ENCODE results near the gene ATG4C. TPM values are rescaled to one million over a fixed set of nuclear protein-coding genes. Genes with fewer than 3 reads are reported as not detected.
"Not testable (repeated sequence)": the region's sequence is repeated elsewhere in the genome, so short reads cannot be mapped to it uniquely, and the experiment has no call there.

The ATG4C gene
- total RNA-seq, 1 donor from 2014 or later: 7.8 TPM

- no peaks in the 10 kb centered on the region for H3K36me3 ChIP-seq (ENCODE audit: control insufficient read depth in 3 of 3, insufficient read depth in 3 of 3, low read length in 3 of 3)
These were observed 8.8 kb upstream of the ATG4C start for GRCh38 chr1:62774971-62775595.

DNA sequence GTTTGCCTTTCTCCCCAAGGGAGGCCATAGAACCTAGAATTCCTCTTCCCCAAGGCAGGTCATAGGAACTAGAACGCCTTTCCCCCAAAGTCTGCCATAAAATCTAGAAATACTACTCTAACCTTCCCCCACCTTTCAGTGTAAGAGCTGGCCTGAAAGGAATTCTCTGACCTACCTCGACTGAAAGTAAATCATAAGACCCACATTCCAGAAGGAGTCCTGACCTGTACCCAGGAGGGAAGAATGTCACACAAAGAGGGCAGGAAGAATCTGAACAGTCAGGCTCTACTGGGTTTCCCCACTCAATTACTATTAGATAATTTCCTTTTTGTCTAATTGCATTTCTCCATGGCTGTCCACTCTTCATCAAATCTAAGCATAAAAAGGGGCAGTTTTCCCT, 5.7 kb upstream of the ATG4C start:
- Histone ChIP-seq H3K27ac (ENCODE audit: low read depth, low read length) (no peak overlapping the region), H3K4me1 (ENCODE audit: control insufficient read depth in 3 of 3, insufficient read depth in 3 of 3, low read length in 3 of 3) (no peaks in the 10 kb centered on the region), H3K27me3 (ENCODE audit: control insufficient read depth in 3 of 3, insufficient read depth in 3 of 3, low read length in 3 of 3) (no peaks in the 10 kb centered on the region)

More at GRCh38 chr1:62774971-62775595, 8.8 kb upstream of the ATG4C start:
- Histone ChIP-seq H3K9me3 (ENCODE audit: control insufficient read depth in 3 of 3, low read length in 3 of 3) (no peaks in the 10 kb centered on the region), H3K4me1 (ENCODE audit: control insufficient read depth in 3 of 3, insufficient read depth in 3 of 3, low read length in 3 of 3) (no peaks in the 10 kb centered on the region), H3K9ac (ENCODE audit: low read depth in 1 of 3, low read length in 3 of 3) (no peak overlapping the region), H3K27me3 (ENCODE audit: control insufficient read depth in 3 of 3, insufficient read depth in 3 of 3, low read length in 3 of 3) (no peaks in the 10 kb centered on the region), H3K4me3 (ENCODE audit: low read length in 3 of 3) (no peak overlapping the region), H3K27ac (ENCODE audit: low read depth, low read length) (no peak overlapping the region)

DNA sequence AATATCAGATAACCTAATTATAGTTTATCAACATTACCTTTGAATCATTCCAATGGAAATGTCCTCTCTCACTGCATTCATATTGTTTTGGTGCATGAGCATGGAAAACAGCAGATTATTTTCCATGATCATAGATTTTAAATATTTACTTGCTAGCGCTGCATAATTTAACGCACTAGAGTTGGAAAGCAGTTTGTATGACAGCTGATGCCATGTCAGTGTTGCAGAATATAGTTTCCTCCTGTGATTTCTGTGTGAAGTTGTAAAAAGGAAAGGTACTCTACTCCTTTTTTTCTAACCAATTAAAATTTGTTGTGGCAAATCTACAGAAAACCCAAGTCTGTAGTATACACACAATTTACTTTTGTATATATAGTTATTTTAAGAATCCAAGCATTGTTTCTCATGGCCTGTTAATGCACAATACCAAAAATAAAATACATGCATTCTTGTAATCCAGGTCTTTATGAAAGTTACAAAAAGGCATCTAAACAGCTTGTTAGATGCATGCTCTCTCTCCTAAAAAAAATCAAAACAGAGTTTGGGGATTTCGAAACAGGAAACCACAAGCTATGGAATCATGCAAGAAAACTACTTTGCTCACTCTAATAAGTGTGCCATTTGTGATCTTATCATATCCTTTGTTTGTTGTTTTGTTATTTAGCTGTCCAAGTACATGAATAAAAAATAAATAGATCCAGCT, 1.9 kb upstream of the ATG4C start:
- Histone ChIP-seq H3K9ac (ENCODE audit: low read depth in 1 of 3, low read length in 3 of 3) (no peak overlapping the region), H3K4me3 (ENCODE audit: low read length in 3 of 3) (no peak overlapping the region), H3K27ac (ENCODE audit: low read depth, low read length) (no peak overlapping the region), H3K27me3 (ENCODE audit: control insufficient read depth in 3 of 3, insufficient read depth in 3 of 3, low read length in 3 of 3) (no peaks in the 10 kb centered on the region), H3K4me1 (ENCODE audit: control insufficient read depth in 3 of 3, insufficient read depth in 3 of 3, low read length in 3 of 3) (peaks cover 0 to 7% (median 0%) of the 10 kb centered on the region in 3 donors), H3K36me3 (ENCODE audit: control insufficient read depth in 3 of 3, insufficient read depth in 3 of 3, low read length in 3 of 3) (no peaks in the 10 kb centered on the region), H3K9me3 (ENCODE audit: control insufficient read depth in 3 of 3, low read length in 3 of 3) (no peaks in the 10 kb centered on the region)

More for the DNA sequence above, 5.7 kb upstream of the ATG4C start:
- H3K4me3 ChIP-seq (ENCODE audit: low read length in 3 of 3): no peak overlapping the region
- no peaks in the 10 kb centered on the region for H3K9me3 ChIP-seq (ENCODE audit: control insufficient read depth in 3 of 3, low read length in 3 of 3)
- no peak overlapping the region for H3K9ac ChIP-seq (ENCODE audit: low read depth in 1 of 3, low read length in 3 of 3)
- no peaks in the 10 kb centered on the region for H3K36me3 ChIP-seq (ENCODE audit: control insufficient read depth in 3 of 3, insufficient read depth in 3 of 3, low read length in 3 of 3)

DNA sequence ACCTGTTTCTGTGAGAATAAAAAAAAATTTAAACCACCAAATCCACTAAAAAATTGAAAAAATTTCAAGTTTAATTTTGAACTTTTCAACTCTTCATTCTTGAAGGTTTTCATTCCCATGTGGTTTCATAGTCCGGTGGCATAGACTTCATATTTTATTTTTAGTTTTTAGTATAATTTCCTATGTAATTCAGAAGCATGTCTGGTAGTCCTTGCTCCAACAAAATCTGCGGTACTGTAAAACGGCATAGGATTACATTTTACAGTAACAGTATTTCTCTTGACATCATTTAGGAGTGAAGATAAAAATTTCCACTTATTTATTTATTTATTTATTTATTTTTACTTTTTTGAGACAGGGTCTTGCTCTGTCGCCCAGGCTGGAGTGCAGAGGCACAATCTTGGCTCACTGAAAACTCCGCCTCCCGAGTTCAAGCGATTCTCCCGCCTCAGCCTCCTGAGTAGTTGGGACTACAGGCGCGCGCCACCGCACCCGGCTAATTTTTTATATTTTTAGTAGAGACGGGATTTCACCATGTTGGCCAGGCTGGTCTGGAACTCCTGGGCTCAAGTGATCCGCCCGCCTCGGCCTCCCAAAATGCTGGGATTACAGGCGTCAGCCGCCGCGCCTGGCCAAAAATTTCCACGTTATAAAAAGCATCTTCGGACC, 1.3 kb upstream of the ATG4C start:
- not testable (repeated sequence) for H3K36me3 ChIP-seq (ENCODE audit: control insufficient read depth in 3 of 3, insufficient read depth in 3 of 3, low read length in 3 of 3); H3K27me3 ChIP-seq (ENCODE audit: control insufficient read depth in 3 of 3, insufficient read depth in 3 of 3, low read length in 3 of 3); H3K9me3 ChIP-seq (ENCODE audit: control insufficient read depth in 3 of 3, low read length in 3 of 3); H3K4me1 ChIP-seq (ENCODE audit: control insufficient read depth in 3 of 3, insufficient read depth in 3 of 3, low read length in 3 of 3); H3K9ac ChIP-seq (ENCODE audit: low read depth in 1 of 3, low read length in 3 of 3); H3K27ac ChIP-seq (ENCODE audit: low read depth, low read length); H3K4me3 ChIP-seq (ENCODE audit: low read length in 3 of 3)

DNA sequence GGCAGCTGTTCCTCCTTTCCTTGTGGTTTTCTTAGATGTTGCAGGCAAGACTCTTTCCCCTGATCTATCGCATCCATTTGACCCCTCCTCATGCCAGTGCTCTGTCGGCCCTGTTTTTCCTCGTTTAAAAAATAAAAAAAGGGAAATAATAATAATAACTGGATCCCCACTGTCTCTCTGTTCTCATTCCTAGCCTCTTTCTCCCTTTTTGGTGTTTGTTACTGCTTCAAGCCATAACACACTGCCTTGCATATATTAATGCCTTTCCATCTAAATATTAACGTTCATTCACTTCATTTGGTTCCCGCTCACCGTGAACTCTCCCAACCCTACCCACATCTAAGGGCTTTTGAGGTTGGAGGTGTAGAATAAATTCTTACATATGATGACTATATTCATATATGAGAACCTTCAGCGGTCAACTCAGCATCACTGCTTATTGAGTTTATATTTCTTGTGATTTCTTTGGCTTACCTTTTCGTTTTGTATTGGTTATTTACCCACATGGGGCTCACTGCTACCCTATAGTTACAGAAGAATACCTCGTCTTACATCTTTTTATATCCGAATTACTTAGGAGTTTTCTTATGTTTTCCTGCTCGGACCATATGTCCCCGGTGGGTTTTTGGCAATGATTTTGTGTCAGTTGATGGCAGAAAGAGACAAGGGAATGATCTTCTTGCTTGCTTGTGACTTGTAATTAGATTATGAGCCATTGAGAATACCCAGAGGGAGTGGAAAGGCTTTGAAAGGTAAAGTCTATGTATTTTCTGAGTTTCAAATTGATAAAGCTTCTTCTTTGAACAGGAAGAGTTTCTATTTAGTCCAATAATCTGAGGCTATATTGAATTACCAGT, 805 bp downstream of the ATG4C start:
- H3K27ac ChIP-seq (ENCODE audit: low read depth, low read length): peak overlapping the region; percentile 87
- H3K9me3 ChIP-seq (ENCODE audit: control insufficient read depth in 3 of 3, low read length in 3 of 3): no peaks in the 10 kb centered on the region
- H3K36me3 ChIP-seq (ENCODE audit: control insufficient read depth in 3 of 3, insufficient read depth in 3 of 3, low read length in 3 of 3): no peaks in the 10 kb centered on the region
- peaks cover 0 to 7% (median 0%) of the 10 kb centered on the region in 3 donors for H3K4me1 ChIP-seq (ENCODE audit: control insufficient read depth in 3 of 3, insufficient read depth in 3 of 3, low read length in 3 of 3)
- H3K27me3 ChIP-seq (ENCODE audit: control insufficient read depth in 3 of 3, insufficient read depth in 3 of 3, low read length in 3 of 3): no peaks in the 10 kb centered on the region
- H3K9ac ChIP-seq (ENCODE audit: low read depth in 1 of 3, low read length in 3 of 3): peak overlapping the region; percentile 91 to 97 (median 94)
- peak overlapping the region; percentile 91 to 100 (median 97) for H3K4me3 ChIP-seq (ENCODE audit: low read length in 3 of 3)

DNA sequence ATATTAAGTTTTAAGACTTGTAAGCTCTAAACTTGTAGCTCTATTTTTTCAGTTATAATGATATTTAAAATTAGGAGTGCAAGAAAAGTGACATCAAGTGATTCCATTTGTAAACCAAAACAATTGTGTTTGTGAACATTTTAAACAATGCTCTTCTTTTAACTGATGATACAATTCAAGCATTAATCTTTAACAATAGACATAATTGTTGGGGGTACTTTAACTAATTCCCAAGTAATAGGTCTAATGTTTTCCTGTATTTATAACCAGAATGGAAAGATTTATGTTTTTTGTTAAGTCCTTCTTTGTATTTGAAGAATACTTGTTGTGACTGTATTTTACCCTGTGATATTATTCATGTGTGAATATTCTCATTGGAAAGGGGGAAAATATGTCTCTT, 6.8 kb downstream of the ATG4C start:
- H3K36me3 ChIP-seq (ENCODE audit: control insufficient read depth in 3 of 3, insufficient read depth in 3 of 3, low read length in 3 of 3): no peaks in the 10 kb centered on the region
- peak overlapping the region in 1 of 3 donors; percentile 10 for H3K9ac ChIP-seq (ENCODE audit: low read depth in 1 of 3, low read length in 3 of 3)
- H3K27ac ChIP-seq (ENCODE audit: low read depth, low read length): no peak overlapping the region
- no peak overlapping the region for H3K4me3 ChIP-seq (ENCODE audit: low read length in 3 of 3)
- H3K27me3 ChIP-seq (ENCODE audit: control insufficient read depth in 3 of 3, insufficient read depth in 3 of 3, low read length in 3 of 3): no peaks in the 10 kb centered on the region
- H3K9me3 ChIP-seq (ENCODE audit: control insufficient read depth in 3 of 3, low read length in 3 of 3): no peaks in the 10 kb centered on the region
- H3K4me1 ChIP-seq (ENCODE audit: control insufficient read depth in 3 of 3, insufficient read depth in 3 of 3, low read length in 3 of 3): no peaks in the 10 kb centered on the region

GRCh38 chr1:62794053-62794452, 10.1 kb downstream of the ATG4C start:
- Histone ChIP-seq H3K27ac (ENCODE audit: low read depth, low read length) (no peak overlapping the region), H3K9ac (ENCODE audit: low read depth in 1 of 3, low read length in 3 of 3) (no peak overlapping the region), H3K4me1 (ENCODE audit: control insufficient read depth in 3 of 3, insufficient read depth in 3 of 3, low read length in 3 of 3) (no peaks in the 10 kb centered on the region), H3K27me3 (ENCODE audit: control insufficient read depth in 3 of 3, insufficient read depth in 3 of 3, low read length in 3 of 3) (no peaks in the 10 kb centered on the region), H3K36me3 (ENCODE audit: control insufficient read depth in 3 of 3, insufficient read depth in 3 of 3, low read length in 3 of 3) (no peaks in the 10 kb centered on the region), H3K4me3 (ENCODE audit: low read length in 3 of 3) (no peak overlapping the region), H3K9me3 (ENCODE audit: control insufficient read depth in 3 of 3, low read length in 3 of 3) (no peaks in the 10 kb centered on the region)

DNA sequence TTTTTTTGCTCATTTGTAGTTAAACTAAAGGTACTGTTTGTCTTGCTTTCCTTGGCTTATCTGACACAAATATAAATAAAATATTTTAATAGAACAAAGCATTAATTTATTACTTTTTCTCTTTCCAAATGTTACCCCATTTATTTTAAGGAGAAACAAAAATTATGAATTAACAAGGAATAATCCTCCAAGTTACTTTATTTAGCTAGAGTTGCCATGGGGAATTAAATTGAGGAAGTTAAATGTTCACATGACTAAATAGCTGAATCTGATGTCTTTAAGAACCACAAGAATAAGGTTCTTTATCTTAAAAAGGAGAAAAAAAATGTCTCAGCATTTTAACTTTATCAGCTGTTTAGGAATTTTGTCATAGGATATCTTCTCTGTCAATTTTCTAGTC, 12.3 kb downstream of the ATG4C start:
- no peak overlapping the region for H3K4me3 ChIP-seq (ENCODE audit: low read length in 3 of 3)
- no peak overlapping the region for H3K27ac ChIP-seq (ENCODE audit: low read depth, low read length)
- no peaks in the 10 kb centered on the region for H3K36me3 ChIP-seq (ENCODE audit: control insufficient read depth in 3 of 3, insufficient read depth in 3 of 3, low read length in 3 of 3)
- H3K4me1 ChIP-seq (ENCODE audit: control insufficient read depth in 3 of 3, insufficient read depth in 3 of 3, low read length in 3 of 3): no peaks in the 10 kb centered on the region
- H3K9me3 ChIP-seq (ENCODE audit: control insufficient read depth in 3 of 3, low read length in 3 of 3): no peaks in the 10 kb centered on the region
- H3K9ac ChIP-seq (ENCODE audit: low read depth in 1 of 3, low read length in 3 of 3): no peak overlapping the region
- no peaks in the 10 kb centered on the region for H3K27me3 ChIP-seq (ENCODE audit: control insufficient read depth in 3 of 3, insufficient read depth in 3 of 3, low read length in 3 of 3)

GRCh38 chr1:62799688-62800087, 15.8 kb downstream of the ATG4C start:
- Histone ChIP-seq H3K36me3 (ENCODE audit: control insufficient read depth in 3 of 3, insufficient read depth in 3 of 3, low read length in 3 of 3) (no peaks in the 10 kb centered on the region), H3K27ac (ENCODE audit: low read depth, low read length) (no peak overlapping the region), H3K9me3 (ENCODE audit: control insufficient read depth in 3 of 3, low read length in 3 of 3) (no peaks in the 10 kb centered on the region), H3K4me1 (ENCODE audit: control insufficient read depth in 3 of 3, insufficient read depth in 3 of 3, low read length in 3 of 3) (no peaks in the 10 kb centered on the region), H3K27me3 (ENCODE audit: control insufficient read depth in 3 of 3, insufficient read depth in 3 of 3, low read length in 3 of 3) (no peaks in the 10 kb centered on the region), H3K4me3 (ENCODE audit: low read length in 3 of 3) (no peak overlapping the region), H3K9ac (ENCODE audit: low read depth in 1 of 3, low read length in 3 of 3) (no peak overlapping the region)
